ENCODE results near the gene MYL12A.

DNA sequence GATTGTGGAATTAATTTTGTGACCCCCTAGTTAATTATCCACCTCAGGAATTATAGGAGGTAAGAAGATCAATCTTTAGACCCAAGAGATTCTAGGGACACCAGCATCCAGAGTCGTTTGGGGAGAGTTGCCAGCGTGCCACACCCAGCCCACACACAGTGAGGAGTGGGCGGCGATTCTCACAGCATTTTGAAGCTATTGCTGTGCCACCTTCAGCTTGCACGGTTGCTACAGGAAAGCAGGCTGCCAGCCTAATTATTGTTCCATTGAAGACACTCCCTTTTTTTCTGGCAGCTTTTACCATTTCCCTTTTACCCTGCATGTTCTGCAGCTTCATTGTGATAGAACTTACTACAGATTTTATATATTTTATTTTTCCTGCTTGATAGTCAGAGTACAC lies 13.1 kb upstream of the MYL12A start:
- TF ChIP-seq BHLHE40 (IDR thresholded peaks at IDR 0.05; ENCODE audit: borderline replicate concordance) (no peak), FOXK2 (IDR thresholded peaks at IDR 0.05) (no peak), PKNOX1 (IDR thresholded peaks at IDR 0.05) (no peak)

Measured in HEK293T (cell line).